Measurements from ENCODE around the gene EXOSC5. TPM values are rescaled to one million over a fixed set of nuclear protein-coding genes. Genes with fewer than 3 reads are reported as not detected.

EXOSC5 gene
- polyA plus RNA-seq, 1 of the 3 experiments (the other 2 are of a cell fraction): 74.1 TPM

GRCh38 chr19:41439441-41440222 is 42.5 kb upstream of the EXOSC5 start, which contains the start of gene DMAC2 (continued):
- TF ChIP-seq REST (IDR thresholded peaks at IDR 0.05; ENCODE audit: low read depth, low read length) (no peak), ELF1 (IDR thresholded peaks at IDR 0.05) (peak; percentile 23; the same call in 1 of the 2 replicates), MEF2A (IDR thresholded peaks at IDR 0.05; ENCODE audit: borderline replicate concordance, low read depth) (no peak), GATA2 (CRISPR knock-in tag; IDR thresholded peaks at IDR 0.05) (no peak), EZH2phosphoT487 (IDR thresholded peaks at IDR 0.05; ENCODE audit: borderline replicate concordance, low read depth) (no peak), SIN3A (IDR thresholded peaks at IDR 0.05; ENCODE audit: borderline replicate concordance, low read depth, low read length) (peak; percentile 17; the same call in 1 of the 2 replicates), POLR2AphosphoS5 (IDR thresholded peaks at IDR 0.05; ENCODE audit: low read depth, low read length) (peak; percentile 85), YY1 (IDR thresholded peaks at IDR 0.05; ENCODE audit: low read depth) (peak; percentile 98), USF1 (IDR thresholded peaks at IDR 0.05; ENCODE audit: borderline replicate concordance, low read depth) (no peak), NRF1 (IDR thresholded peaks at IDR 0.05; ENCODE audit: low read depth, low read length) (no peak), CTCF (IDR thresholded peaks at IDR 0.05) (peak; percentile 64), RAD21 (IDR thresholded peaks at IDR 0.05; ENCODE audit: low read length) (peak; percentile 47), TAF1 (IDR thresholded peaks at IDR 0.05; ENCODE audit: borderline replicate concordance, low read depth, low read length) (peak; percentile 80; the same call in 1 of the 2 replicates), EP300 (IDR thresholded peaks at IDR 0.05; ENCODE audit: borderline replicate concordance in 1 of 2, low read depth in 1 of 2, low read length in 1 of 2) (no peak), CHD2 (IDR thresholded peaks at IDR 0.05; ENCODE audit: low read length, partially characterized antibody) (peak; percentile 59), ZBTB33 (IDR thresholded peaks at IDR 0.05; ENCODE audit: borderline replicate concordance, low read depth) (peak; percentile 49; the same call in 1 of the 2 replicates), JUND (IDR thresholded peaks at IDR 0.05) (no peak)

Measured in SK-N-SH (cell line).